ENCODE results near the gene UGT1A10. TPM values are rescaled to one million over a fixed set of nuclear protein-coding genes. Genes with fewer than 3 reads are reported as not detected.

UGT1A10 gene
- total RNA-seq, 1 experiment from 2014 or later, result not detected

DNA sequence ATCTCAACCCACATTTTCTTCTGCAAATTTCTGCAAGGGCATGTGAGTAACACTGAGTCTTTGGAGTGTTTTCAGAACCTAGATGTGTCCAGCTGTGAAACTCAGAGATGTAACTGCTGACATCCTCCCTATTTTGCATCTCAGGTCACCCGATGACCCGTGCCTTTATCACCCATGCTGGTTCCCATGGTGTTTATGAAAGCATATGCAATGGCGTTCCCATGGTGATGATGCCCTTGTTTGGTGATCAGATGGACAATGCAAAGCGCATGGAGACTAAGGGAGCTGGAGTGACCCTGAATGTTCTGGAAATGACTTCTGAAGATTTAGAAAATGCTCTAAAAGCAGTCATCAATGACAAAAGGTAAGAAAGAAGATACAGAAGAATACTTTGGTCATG is 131.8 kb downstream of the UGT1A10 start:
- no peak overlapping the region for H3K27ac ChIP-seq (ENCODE audit: low read depth, low read length)
- ChIA-PET RAD21 (ENCODE audit: low non-redundant PET in 1 of 2, low total read pairs in 2 of 2, uncharacterized antibody in 2 of 2, unreplicated experiment in 2 of 2) (no interaction called here), POLR2A (no interaction called here), CTCF (no interaction called here)
- no peaks in the 10 kb centered on the region for H3K27me3 ChIP-seq (ENCODE audit: insufficient read depth, low read length)
- no peaks in the 10 kb centered on the region for H3K79me2 ChIP-seq (ENCODE audit: insufficient read depth, low read length)
- no peaks in the 10 kb centered on the region for H3K9me2 ChIP-seq (ENCODE audit: insufficient read depth)
- TF ChIP-seq EZH2phosphoT487 (IDR thresholded peaks at IDR 0.05; ENCODE audit: borderline replicate concordance) (no peak), EZH2 (IDR thresholded peaks at IDR 0.05) (no peak), YY1 (IDR thresholded peaks at IDR 0.05; ENCODE audit: extremely low read depth, insufficient replicate concordance, low read depth, low read length) (no peak), POLR2AphosphoS5 (IDR thresholded peaks at IDR 0.05; ENCODE audit: low read depth, low read length) (no peak), JUND (IDR thresholded peaks at IDR 0.05) (no peak), SP1 (IDR thresholded peaks at IDR 0.05; ENCODE audit: low read depth) (no peak), ELF1 (IDR thresholded peaks at IDR 0.05; ENCODE audit: borderline replicate concordance, low read depth) (no peak), ZFX (IDR thresholded peaks at IDR 0.05) (no peak), REST (IDR thresholded peaks at IDR 0.05; ENCODE audit: low read depth) (no peak), EGR1 (IDR thresholded peaks at IDR 0.05; ENCODE audit: low read depth) (no peak), SIN3A (IDR thresholded peaks at IDR 0.05; ENCODE audit: low read depth) (no peak), RAD21 (IDR thresholded peaks at IDR 0.05; ENCODE audit: low read depth) (no peak), POLR2A (IDR thresholded peaks at IDR 0.05; ENCODE audit: borderline replicate concordance, extremely low read depth, insufficient read depth, insufficient read length) (no peak), TCF7L2 (IDR thresholded peaks at IDR 0.05; ENCODE audit: borderline replicate concordance, extremely low read depth, insufficient read depth, insufficient read length) (no peak), CEBPB (IDR thresholded peaks at IDR 0.05; ENCODE audit: low read depth) (no peak)
- TF ChIP-seq, protein P1, sequence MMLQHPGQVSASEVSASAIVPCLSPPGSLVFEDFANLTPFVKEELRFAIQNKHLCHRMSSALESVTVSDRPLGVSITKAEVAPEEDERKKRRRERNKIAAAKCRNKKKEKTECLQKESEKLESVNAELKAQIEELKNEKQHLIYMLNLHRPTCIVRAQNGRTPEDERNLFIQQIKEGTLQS (IDR thresholded peaks at IDR 0.05), result no peak
- TF ChIP-seq, protein P2, sequence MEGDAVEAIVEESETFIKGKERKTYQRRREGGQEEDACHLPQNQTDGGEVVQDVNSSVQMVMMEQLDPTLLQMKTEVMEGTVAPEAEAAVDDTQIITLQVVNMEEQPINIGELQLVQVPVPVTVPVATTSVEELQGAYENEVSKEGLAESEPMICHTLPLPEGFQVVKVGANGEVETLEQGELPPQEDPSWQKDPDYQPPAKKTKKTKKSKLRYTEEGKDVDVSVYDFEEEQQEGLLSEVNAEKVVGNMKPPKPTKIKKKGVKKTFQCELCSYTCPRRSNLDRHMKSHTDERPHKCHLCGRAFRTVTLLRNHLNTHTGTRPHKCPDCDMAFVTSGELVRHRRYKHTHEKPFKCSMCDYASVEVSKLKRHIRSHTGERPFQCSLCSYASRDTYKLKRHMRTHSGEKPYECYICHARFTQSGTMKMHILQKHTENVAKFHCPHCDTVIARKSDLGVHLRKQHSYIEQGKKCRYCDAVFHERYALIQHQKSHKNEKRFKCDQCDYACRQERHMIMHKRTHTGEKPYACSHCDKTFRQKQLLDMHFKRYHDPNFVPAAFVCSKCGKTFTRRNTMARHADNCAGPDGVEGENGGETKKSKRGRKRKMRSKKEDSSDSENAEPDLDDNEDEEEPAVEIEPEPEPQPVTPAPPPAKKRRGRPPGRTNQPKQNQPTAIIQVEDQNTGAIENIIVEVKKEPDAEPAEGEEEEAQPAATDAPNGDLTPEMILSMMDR (IDR thresholded peaks at IDR 0.05 in 2 of 3, conservative IDR thresholded peaks at IDR 0.05 in 1 of 3; ENCODE audit: borderline replicate concordance in 1 of 3, insufficient read depth in 1 of 3, low read depth in 2 of 3, low read length in 2 of 3), result no peak
- H3K9ac ChIP-seq (ENCODE audit: low read length), result no peak overlapping the region
- DNase-seq (ENCODE audit: low read depth, low spot score) (no peak), ATAC-seq (no peak)
- intact Hi-C loops (cut with micrococcal nuclease), result no loop called here
- H3K4me3 ChIP-seq (replicated peaks in 1 of 2; ENCODE audit: low read depth in 1 of 2, low read length in 2 of 2), result no peak overlapping the region
- H2AFZ ChIP-seq (ENCODE audit: low read depth, low read length, poor library complexity, severe bottlenecking), result no peak overlapping the region
- no TSS peak for BruUV-seq (replicated peaks)
- no peaks in the 10 kb centered on the region for H3K36me3 ChIP-seq (ENCODE audit: control insufficient read depth in 1 of 2, insufficient read depth in 2 of 2, low read length in 2 of 2)
- H4K20me1 ChIP-seq (ENCODE audit: insufficient read depth), result no peaks in the 10 kb centered on the region
- no peaks in the 10 kb centered on the region for H3K9me3 ChIP-seq (ENCODE audit: control insufficient read depth in 1 of 2, insufficient read depth in 1 of 2, low read depth in 1 of 2, low read length in 2 of 2)
- peaks cover 3 to 10% of the 10 kb centered on the region in 2 experiments; a peak in 2 of 4 replicates for H3K4me1 ChIP-seq (ENCODE audit: control insufficient read depth in 1 of 2, insufficient read depth in 2 of 2, low read length in 2 of 2)
- H3K4me2 ChIP-seq (ENCODE audit: low read length), result no peak overlapping the region

Measured in HCT116 (cell line).